ENCODE measurements around the gene MIGA2.

DNA sequence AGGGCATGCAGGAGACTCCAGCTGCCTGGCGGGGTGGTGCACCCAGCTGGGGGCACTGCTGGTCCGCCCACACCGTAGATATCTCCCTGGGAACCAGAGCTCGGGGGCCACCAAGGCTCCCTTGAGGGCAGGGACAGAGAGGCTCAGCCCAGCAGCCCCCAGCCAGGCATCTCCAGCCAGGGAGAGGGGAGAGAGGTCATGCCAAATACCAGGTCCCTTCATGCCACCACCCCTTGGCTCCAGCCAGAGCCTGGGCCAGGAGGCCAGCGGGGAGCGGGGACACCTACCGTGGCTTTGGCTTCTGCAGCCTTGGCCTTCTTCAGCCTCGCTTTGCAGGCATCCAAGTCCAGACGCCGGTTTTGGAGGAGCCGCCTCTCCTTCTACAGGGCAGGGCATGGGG is 22.3 kb upstream of the MIGA2 start:
- TF ChIP-seq, protein P1, sequence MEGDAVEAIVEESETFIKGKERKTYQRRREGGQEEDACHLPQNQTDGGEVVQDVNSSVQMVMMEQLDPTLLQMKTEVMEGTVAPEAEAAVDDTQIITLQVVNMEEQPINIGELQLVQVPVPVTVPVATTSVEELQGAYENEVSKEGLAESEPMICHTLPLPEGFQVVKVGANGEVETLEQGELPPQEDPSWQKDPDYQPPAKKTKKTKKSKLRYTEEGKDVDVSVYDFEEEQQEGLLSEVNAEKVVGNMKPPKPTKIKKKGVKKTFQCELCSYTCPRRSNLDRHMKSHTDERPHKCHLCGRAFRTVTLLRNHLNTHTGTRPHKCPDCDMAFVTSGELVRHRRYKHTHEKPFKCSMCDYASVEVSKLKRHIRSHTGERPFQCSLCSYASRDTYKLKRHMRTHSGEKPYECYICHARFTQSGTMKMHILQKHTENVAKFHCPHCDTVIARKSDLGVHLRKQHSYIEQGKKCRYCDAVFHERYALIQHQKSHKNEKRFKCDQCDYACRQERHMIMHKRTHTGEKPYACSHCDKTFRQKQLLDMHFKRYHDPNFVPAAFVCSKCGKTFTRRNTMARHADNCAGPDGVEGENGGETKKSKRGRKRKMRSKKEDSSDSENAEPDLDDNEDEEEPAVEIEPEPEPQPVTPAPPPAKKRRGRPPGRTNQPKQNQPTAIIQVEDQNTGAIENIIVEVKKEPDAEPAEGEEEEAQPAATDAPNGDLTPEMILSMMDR (conservative IDR thresholded peaks at IDR 0.05 in 1 of 2, IDR thresholded peaks at IDR 0.05 in 1 of 2; ENCODE audit: extremely low read depth in 1 of 2, insufficient read depth in 1 of 2, low read depth in 1 of 2, low read length in 2 of 2), result no peak
- TF ChIP-seq EZH2 (IDR thresholded peaks at IDR 0.05; ENCODE audit: borderline replicate concordance, low read length), result no peak

Data from mammary epithelial cell (primary cell).